D721Med (cell line): ENCODE data around the gene ZFYVE9.
"Not testable (repeated sequence)": the region's sequence is repeated elsewhere in the genome, so short reads cannot be mapped to it uniquely, and the experiment has no call there.

Experiments
- DNase-seq: peaks from one replicate; pipeline ENCODE4 v3.0.0; 2011; ENCODE audit warnings: low spot score; ENCODE audit not compliant: insufficient read length
- FAIRE-seq: peaks from 2 replicates; lab custom pipeline; 2011; peaks lifted over from hg19 to GRCh38; lab: Jason Lieb, UNC
- CTCF ChIP-seq: IDR thresholded peaks from 2 replicates; pipeline ENCODE4 v1.5.1; 2012; ENCODE audit warnings: mild to moderate bottlenecking, control low read depth; ENCODE audit not compliant: insufficient read depth; ENCODE audit errors: missing control alignments

The ZFYVE9 gene

GRCh38 chr1:52141513-52142219 is at the start of gene ZFYVE9:
ZFYVE9 (plus strand) TSS chr1:52142089; CDS start chr1:52233207, 91,118 bp downstream.
- FAIRE-seq: no peak
- DNase-seq: no peak
- peak; percentile 63 for TF ChIP-seq CTCF

GRCh38 chr1:52094300-52094699 is 47.6 kb upstream of the ZFYVE9 start:
- not testable (repeated sequence) for DNase-seq, FAIRE-seq

GRCh38 chr1:52096216-52096615 is 45.7 kb upstream of the ZFYVE9 start:
- DNase-seq: no peak
- TF ChIP-seq CTCF: no peak

GRCh38 chr1:52098139-52098871 is 43.6 kb upstream of the ZFYVE9 start:
- no peak for TF ChIP-seq CTCF
- DNase-seq (no peak), FAIRE-seq (no peak)

More at GRCh38 chr1:52096216-52096615, 45.7 kb upstream of the ZFYVE9 start:
- no peak for FAIRE-seq

- FAIRE-seq (no peak), DNase-seq (no peak)
- no peak for TF ChIP-seq CTCF
Observed at GRCh38 chr1:52102336-52103013, 39.4 kb upstream of the ZFYVE9 start.

GRCh38 chr1:52111492-52111891 is 30.4 kb upstream of the ZFYVE9 start:
- FAIRE-seq (no peak), DNase-seq (no peak)
- TF ChIP-seq CTCF: no peak

GRCh38 chr1:52112489-52112888 is 29.4 kb upstream of the ZFYVE9 start:
- TF ChIP-seq CTCF: no peak
- FAIRE-seq (no peak), DNase-seq (no peak)
